Measurements from ENCODE around the gene ZNF157.
A peak's percentile ranks its signal among the peaks of the same experiment; 100 is the strongest.

The ZNF157 gene

DNA sequence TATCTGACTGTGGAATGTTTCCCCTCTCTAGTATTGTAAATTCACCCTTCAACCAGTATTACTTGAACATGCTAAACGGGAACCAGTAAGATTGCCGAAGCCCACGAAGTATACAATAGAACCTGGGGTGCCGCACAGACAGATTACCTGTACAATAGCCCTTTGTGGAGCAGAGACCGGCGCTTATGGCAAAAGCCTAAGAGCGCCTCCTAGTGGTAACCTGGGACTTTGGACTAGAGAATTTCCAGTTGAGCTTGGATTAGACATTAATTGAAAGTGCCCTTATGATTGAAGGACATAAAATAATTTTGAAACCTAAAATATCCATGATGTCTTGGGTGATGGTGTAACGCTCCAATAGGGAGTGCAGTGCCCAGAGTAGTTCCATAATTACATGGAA is 14.1 kb downstream of the ZNF157 start:
- no peaks in the 10 kb centered on the region for H3K9me3 ChIP-seq (ENCODE audit: insufficient read depth, low read length)
- no peaks in the 10 kb centered on the region for H3K36me3 ChIP-seq (replicated peaks; ENCODE audit: low read depth, low read length)
- no peaks in the 10 kb centered on the region for H4K20me1 ChIP-seq (ENCODE audit: insufficient read depth, low read length)
- no peaks in the 10 kb centered on the region for H3K27me3 ChIP-seq (ENCODE audit: low read depth, low read length)
- no peak overlapping the region for H2AFZ ChIP-seq (ENCODE audit: low read depth, low read length)
- H3K9ac ChIP-seq (ENCODE audit: low read length): no peak overlapping the region
- peak overlapping the region; percentile 23; the same call in 1 of the 2 replicates for H3K4me2 ChIP-seq (ENCODE audit: low read length)
- no peak for TF ChIP-seq EZH2phosphoT487 (IDR thresholded peaks at IDR 0.05; ENCODE audit: low read depth)
- TF ChIP-seq, protein P1, sequence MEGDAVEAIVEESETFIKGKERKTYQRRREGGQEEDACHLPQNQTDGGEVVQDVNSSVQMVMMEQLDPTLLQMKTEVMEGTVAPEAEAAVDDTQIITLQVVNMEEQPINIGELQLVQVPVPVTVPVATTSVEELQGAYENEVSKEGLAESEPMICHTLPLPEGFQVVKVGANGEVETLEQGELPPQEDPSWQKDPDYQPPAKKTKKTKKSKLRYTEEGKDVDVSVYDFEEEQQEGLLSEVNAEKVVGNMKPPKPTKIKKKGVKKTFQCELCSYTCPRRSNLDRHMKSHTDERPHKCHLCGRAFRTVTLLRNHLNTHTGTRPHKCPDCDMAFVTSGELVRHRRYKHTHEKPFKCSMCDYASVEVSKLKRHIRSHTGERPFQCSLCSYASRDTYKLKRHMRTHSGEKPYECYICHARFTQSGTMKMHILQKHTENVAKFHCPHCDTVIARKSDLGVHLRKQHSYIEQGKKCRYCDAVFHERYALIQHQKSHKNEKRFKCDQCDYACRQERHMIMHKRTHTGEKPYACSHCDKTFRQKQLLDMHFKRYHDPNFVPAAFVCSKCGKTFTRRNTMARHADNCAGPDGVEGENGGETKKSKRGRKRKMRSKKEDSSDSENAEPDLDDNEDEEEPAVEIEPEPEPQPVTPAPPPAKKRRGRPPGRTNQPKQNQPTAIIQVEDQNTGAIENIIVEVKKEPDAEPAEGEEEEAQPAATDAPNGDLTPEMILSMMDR (IDR thresholded peaks at IDR 0.05; ENCODE audit: low read depth, low read length): peak; percentile 79
- no peaks in the 10 kb centered on the region for H3K79me2 ChIP-seq (ENCODE audit: low read length)
- H3K27ac ChIP-seq (ENCODE audit: low read length): no peak overlapping the region
- H3K4me1 ChIP-seq (ENCODE audit: low read length): no peaks in the 10 kb centered on the region
- 0 out of 2 replicates have a peak overlapping the region, but pooled peaks have one; percentile 3 for H3K4me3 ChIP-seq (ENCODE audit: low read length)

DNA sequence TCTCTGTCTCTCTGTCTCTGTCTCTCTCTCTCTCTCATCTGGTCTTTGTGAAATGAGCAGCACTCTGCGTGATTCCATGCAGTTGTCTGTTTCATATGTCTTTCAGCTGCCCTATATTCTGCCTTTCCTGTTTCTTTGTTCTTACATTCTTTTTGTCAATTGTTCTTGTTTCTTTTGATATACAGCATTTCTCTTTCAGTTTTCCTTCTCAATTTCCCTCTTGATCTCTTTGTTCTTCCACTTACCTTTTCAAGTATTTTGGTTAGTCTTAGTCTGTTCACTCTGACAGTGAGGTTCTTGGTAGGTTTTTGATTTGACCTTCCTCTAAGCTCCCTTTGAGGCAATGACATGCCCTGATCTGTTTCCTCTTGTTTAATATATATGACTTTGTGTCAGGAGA is 20.4 kb downstream of the ZNF157 start:
- Histone ChIP-seq H3K9me3 (ENCODE audit: insufficient read depth, low read length) (no peaks in the 10 kb centered on the region), H2AFZ (ENCODE audit: low read depth, low read length) (no peak overlapping the region), H3K27me3 (ENCODE audit: low read depth, low read length) (no peaks in the 10 kb centered on the region), H3K9ac (ENCODE audit: low read length) (no peak overlapping the region), H3K4me2 (ENCODE audit: low read length) (no peak overlapping the region), H3K27ac (ENCODE audit: low read length) (no peak overlapping the region), H4K20me1 (ENCODE audit: insufficient read depth, low read length) (no peaks in the 10 kb centered on the region), H3K4me3 (ENCODE audit: low read length) (no peak overlapping the region), H3K79me2 (ENCODE audit: low read length) (no peaks in the 10 kb centered on the region), H3K4me1 (ENCODE audit: low read length) (no peaks in the 10 kb centered on the region), H3K36me3 (replicated peaks; ENCODE audit: low read depth, low read length) (no peaks in the 10 kb centered on the region)
- TF ChIP-seq, protein P1 (IDR thresholded peaks at IDR 0.05; ENCODE audit: low read depth, low read length): no peak
- no peak for TF ChIP-seq EZH2phosphoT487 (IDR thresholded peaks at IDR 0.05; ENCODE audit: low read depth)

DNA sequence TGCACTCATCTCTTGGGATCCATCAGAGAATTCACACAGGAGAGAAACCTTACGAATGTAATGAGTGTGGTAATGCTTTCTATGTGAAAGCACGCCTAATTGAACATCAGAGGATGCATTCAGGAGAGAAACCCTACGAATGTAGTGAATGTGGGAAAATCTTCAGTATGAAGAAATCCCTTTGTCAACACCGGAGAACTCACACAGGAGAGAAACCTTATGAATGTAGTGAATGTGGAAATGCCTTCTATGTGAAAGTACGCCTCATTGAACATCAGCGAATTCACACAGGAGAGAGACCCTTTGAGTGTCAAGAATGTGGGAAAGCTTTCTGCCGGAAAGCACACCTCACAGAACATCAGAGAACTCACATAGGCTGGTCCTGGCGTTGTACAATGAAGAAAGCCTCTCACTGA is 42.8 kb downstream of the ZNF157 start:
- no peak overlapping the region for H3K4me3 ChIP-seq (ENCODE audit: low read length)
- peaks cover 6% of the 10 kb centered on the region for H3K36me3 ChIP-seq (replicated peaks; ENCODE audit: low read depth, low read length)
- no peaks in the 10 kb centered on the region for H3K79me2 ChIP-seq (ENCODE audit: low read length)
- no peaks in the 10 kb centered on the region for H4K20me1 ChIP-seq (ENCODE audit: insufficient read depth, low read length)
- no peak overlapping the region for H3K4me2 ChIP-seq (ENCODE audit: low read length)
- no peak overlapping the region for H3K9ac ChIP-seq (ENCODE audit: low read length)
- H3K27ac ChIP-seq (ENCODE audit: low read length): no peak overlapping the region
- TF ChIP-seq, protein P1 (IDR thresholded peaks at IDR 0.05; ENCODE audit: low read depth, low read length): no peak
- TF ChIP-seq EZH2phosphoT487 (IDR thresholded peaks at IDR 0.05; ENCODE audit: low read depth): no peak
- H3K27me3 ChIP-seq (ENCODE audit: low read depth, low read length): no peaks in the 10 kb centered on the region
- no peaks in the 10 kb centered on the region for H3K4me1 ChIP-seq (ENCODE audit: low read length)
- no peaks in the 10 kb centered on the region; the same call in 1 of the 2 replicates for H3K9me3 ChIP-seq (ENCODE audit: insufficient read depth, low read length)
- H2AFZ ChIP-seq (ENCODE audit: low read depth, low read length): no peak overlapping the region

DNA sequence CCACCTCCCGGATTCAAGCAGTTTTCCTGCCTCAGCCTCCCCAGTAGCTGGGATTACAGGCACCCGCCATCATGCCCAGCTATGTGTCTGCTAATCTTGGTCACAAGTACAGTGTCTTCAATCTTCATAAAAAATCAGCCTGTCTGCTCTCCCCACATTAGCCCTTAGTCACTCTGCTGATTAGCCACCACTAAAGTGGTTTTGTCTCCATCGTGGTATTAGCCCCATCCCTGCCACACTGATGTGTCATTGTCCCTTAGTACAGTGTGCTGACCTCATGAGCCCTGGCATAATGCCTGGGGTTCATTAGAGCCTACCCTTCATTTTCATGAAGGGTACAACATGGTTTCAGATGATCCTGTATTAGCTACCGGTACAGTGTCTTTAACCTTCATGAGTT is 49.9 kb downstream of the ZNF157 start:
- no peaks in the 10 kb centered on the region for H3K9me3 ChIP-seq (ENCODE audit: insufficient read depth, low read length)
- H4K20me1 ChIP-seq (ENCODE audit: insufficient read depth, low read length): no peaks in the 10 kb centered on the region
- no peaks in the 10 kb centered on the region for H3K36me3 ChIP-seq (replicated peaks; ENCODE audit: low read depth, low read length)
- TF ChIP-seq EZH2phosphoT487 (IDR thresholded peaks at IDR 0.05; ENCODE audit: low read depth): no peak
- TF ChIP-seq, protein P1 (IDR thresholded peaks at IDR 0.05; ENCODE audit: low read depth, low read length): no peak
- no peak overlapping the region for H3K27ac ChIP-seq (ENCODE audit: low read length)
- H3K9ac ChIP-seq (ENCODE audit: low read length): no peak overlapping the region
- no peak overlapping the region for H3K4me3 ChIP-seq (ENCODE audit: low read length)
- no peak overlapping the region for H3K4me2 ChIP-seq (ENCODE audit: low read length)
- H3K27me3 ChIP-seq (ENCODE audit: low read depth, low read length): no peaks in the 10 kb centered on the region
- no peaks in the 10 kb centered on the region for H3K79me2 ChIP-seq (ENCODE audit: low read length)
- no peak overlapping the region for H2AFZ ChIP-seq (ENCODE audit: low read depth, low read length)
- no peaks in the 10 kb centered on the region for H3K4me1 ChIP-seq (ENCODE audit: low read length)

All from OCI-LY3 (cell line).